Activated CD8-positive, alpha-beta memory T cell treated with anti-CD3 and anti-CD28 coated beads, Interleukin-2, amount 50 U/mL, for 24 hours (primary cell): ENCODE measurements around the gene MCF2L.

Source experiments
- DNase-seq: peaks from one replicate; pipeline ENCODE4 v3.0.0-alpha.2; 2020; ENCODE audit errors: extremely low read depth

Gene MCF2L

GRCh38 chr13:113145911-113146598, 177.0 kb downstream of the MCF2L start:
- no peak for DNase-seq

- DNase-seq = no peak
Measured at GRCh38 chr13:113146750-113147149, 177.7 kb downstream of the MCF2L start.

DNA sequence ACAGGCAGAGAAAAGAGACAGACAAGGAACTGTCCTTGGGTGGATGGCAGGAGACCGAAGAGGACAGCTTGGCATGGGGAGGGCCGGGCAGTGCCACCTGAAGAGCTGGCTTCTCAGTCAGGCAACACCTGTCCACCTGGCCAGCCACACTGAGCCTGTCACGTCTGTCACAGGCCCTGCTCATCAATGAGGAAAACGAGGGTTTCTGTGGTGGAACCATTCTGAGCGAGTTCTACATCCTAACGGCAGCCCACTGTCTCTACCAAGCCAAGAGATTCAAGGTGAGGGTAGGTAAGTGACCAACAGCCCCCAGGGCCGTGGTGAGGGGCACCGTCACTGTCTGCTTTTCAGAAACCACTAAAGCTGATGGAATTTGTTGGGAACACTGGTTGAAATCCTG, 178.2 kb downstream of the MCF2L start:
- DNase-seq = no peak

DNA sequence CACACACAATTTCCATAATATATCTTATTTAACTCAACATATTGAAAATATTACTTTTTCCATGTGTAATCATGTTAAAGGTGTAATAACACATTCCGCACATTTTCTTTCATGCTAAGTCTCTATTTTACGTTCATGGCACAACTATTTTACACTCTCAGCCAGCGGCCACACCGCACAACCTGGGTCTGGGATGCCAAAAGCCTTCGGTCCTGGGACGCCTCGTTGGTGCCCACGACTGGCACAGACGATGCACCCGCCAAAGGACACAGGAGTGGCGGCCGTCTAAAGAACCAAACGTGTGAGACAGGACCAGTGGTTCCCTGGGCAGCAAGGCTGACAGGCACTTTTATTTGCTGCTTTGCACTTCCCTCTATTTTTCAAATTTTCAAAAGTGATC, 179.4 kb downstream of the MCF2L start:
- DNase-seq = no peak

DNA sequence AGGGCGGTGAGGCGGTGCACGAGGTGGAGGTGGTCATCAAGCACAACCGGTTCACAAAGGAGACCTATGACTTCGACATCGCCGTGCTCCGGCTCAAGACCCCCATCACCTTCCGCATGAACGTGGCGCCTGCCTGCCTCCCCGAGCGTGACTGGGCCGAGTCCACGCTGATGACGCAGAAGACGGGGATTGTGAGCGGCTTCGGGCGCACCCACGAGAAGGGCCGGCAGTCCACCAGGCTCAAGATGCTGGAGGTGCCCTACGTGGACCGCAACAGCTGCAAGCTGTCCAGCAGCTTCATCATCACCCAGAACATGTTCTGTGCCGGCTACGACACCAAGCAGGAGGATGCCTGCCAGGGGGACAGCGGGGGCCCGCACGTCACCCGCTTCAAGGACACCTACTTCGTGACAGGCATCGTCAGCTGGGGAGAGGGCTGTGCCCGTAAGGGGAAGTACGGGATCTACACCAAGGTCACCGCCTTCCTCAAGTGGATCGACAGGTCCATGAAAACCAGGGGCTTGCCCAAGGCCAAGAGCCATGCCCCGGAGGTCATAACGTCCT, 180.0 kb downstream of the MCF2L start:
- DNase-seq = no peak
